ENCODE data around the gene ESYT3. TPM values are rescaled to one million over a fixed set of nuclear protein-coding genes. Genes with fewer than 3 reads are reported as not detected.

ESYT3 gene
- total and polyA plus RNA-seq, 2 experiments from 2014 or later = 3.5 to 8.2 TPM

DNA sequence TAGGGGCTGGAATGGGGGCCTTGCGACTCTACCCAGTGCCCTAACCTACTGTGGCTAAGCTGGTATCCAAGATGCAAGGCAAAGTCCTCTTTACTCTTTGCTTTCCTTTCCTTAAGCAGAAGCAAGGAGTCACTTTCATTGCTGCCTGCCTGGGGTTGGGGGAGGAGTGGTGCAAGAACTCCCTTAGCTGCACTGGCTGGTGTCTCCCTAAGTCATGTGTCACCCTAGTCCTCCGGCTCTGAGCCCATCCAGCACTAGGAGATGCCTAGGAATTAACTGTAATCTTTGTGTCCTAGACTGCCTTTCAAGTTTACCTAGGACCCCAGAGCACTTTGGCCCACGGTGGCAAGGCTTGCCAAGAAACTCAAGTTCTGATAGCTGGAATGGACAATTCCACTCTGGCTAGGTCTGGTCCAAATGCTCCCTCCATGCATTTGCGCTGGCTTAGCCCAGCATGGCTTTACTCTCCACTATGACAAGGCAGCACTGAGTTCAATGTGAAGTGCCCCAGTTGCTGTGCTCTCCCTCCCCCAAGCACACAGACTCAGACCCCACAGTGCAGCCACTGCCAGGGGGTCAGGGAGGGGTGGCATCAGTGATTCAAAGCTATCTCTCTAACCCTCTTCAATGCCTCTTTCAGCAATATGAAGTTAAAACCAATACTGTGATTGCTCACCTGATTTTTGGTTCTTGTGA lies 58.7 kb downstream of the ESYT3 start (continued):
- TF ChIP-seq, protein P1, sequence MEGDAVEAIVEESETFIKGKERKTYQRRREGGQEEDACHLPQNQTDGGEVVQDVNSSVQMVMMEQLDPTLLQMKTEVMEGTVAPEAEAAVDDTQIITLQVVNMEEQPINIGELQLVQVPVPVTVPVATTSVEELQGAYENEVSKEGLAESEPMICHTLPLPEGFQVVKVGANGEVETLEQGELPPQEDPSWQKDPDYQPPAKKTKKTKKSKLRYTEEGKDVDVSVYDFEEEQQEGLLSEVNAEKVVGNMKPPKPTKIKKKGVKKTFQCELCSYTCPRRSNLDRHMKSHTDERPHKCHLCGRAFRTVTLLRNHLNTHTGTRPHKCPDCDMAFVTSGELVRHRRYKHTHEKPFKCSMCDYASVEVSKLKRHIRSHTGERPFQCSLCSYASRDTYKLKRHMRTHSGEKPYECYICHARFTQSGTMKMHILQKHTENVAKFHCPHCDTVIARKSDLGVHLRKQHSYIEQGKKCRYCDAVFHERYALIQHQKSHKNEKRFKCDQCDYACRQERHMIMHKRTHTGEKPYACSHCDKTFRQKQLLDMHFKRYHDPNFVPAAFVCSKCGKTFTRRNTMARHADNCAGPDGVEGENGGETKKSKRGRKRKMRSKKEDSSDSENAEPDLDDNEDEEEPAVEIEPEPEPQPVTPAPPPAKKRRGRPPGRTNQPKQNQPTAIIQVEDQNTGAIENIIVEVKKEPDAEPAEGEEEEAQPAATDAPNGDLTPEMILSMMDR (conservative IDR thresholded peaks at IDR 0.05; ENCODE audit: low read depth in 2 of 2) = no peak
- no peak for TF ChIP-seq CREB1 (CRISPR knock-in tag; IDR thresholded peaks at IDR 0.05; ENCODE audit: low read depth)
- TF ChIP-seq POLR2AphosphoS5 (IDR thresholded peaks at IDR 0.05; ENCODE audit: low read depth) = no peak
- TF ChIP-seq STAT1 (IDR thresholded peaks at IDR 0.05; ENCODE audit: unreplicated experiment) = no peak
- no peak for TF ChIP-seq JUNB (IDR thresholded peaks at IDR 0.05; ENCODE audit: unreplicated experiment)
- TF ChIP-seq NANOG (IDR thresholded peaks at IDR 0.05; ENCODE audit: borderline replicate concordance) = no peak
- TF ChIP-seq, protein P2, sequence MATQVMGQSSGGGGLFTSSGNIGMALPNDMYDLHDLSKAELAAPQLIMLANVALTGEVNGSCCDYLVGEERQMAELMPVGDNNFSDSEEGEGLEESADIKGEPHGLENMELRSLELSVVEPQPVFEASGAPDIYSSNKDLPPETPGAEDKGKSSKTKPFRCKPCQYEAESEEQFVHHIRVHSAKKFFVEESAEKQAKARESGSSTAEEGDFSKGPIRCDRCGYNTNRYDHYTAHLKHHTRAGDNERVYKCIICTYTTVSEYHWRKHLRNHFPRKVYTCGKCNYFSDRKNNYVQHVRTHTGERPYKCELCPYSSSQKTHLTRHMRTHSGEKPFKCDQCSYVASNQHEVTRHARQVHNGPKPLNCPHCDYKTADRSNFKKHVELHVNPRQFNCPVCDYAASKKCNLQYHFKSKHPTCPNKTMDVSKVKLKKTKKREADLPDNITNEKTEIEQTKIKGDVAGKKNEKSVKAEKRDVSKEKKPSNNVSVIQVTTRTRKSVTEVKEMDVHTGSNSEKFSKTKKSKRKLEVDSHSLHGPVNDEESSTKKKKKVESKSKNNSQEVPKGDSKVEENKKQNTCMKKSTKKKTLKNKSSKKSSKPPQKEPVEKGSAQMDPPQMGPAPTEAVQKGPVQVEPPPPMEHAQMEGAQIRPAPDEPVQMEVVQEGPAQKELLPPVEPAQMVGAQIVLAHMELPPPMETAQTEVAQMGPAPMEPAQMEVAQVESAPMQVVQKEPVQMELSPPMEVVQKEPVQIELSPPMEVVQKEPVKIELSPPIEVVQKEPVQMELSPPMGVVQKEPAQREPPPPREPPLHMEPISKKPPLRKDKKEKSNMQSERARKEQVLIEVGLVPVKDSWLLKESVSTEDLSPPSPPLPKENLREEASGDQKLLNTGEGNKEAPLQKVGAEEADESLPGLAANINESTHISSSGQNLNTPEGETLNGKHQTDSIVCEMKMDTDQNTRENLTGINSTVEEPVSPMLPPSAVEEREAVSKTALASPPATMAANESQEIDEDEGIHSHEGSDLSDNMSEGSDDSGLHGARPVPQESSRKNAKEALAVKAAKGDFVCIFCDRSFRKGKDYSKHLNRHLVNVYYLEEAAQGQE (IDR thresholded peaks at IDR 0.05; ENCODE audit: unreplicated experiment) = no peak
- TF ChIP-seq ZNF331 (CRISPR knock-in tag; IDR thresholded peaks at IDR 0.05; ENCODE audit: low read depth) = no peak
- TF ChIP-seq ZNF114 (CRISPR knock-in tag; IDR thresholded peaks at IDR 0.05) = no peak

DNA sequence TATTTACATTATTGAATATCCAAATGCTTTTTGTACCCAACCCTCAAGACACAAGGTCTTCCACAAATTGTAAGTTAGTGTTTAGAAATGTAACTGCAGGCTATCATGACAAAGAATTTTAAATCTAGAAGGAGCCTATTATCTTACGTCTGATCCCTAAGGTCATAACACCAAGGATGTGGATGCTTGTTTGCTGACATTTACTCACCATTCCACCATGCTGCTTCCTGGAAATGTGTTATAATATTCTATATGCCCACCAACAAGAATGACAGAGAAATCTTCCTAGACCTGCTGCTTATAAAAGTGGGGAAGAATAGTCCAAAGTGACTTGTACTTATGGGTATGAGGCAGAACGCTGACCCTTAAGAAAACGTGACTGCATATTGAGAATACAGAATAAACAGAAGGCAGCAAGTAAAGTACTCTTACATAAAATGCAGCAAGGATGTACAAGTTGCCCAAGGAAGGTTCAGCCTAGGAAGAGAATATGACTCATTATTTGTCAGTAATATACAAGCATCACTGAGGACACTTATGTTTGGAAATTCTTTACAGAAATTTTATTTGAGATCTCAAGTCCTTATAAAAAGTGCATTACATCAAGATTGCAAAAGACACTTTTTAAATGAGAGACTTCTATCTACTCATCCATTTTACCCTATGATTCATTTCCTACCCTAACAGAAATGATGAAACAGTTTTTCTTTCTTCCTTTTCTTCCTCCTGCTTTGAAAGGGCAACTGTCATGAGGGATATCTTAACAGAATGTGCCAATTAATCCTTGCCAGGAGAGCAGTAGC lies 59.6 kb downstream of the ESYT3 start:
- Histone ChIP-seq H2AFZ (no peak overlapping the region), H3K4me3 (no peak overlapping the region), H3K9me2 (ENCODE audit: insufficient read depth) (no peaks in the 10 kb centered on the region), H3K4me2 (no peak overlapping the region), H3F3A (replicated peaks; ENCODE audit: low read depth) (no peaks in the 10 kb centered on the region), H3K27me3 (ENCODE audit: insufficient read depth) (no peaks in the 10 kb centered on the region), H3K4me1 (ENCODE audit: insufficient read depth) (0 out of 2 replicates have a peak, but pooled peaks cover 7% of the 10 kb centered on the region), H3K79me2 (replicated peaks; ENCODE audit: insufficient read depth) (no peaks in the 10 kb centered on the region), H3K36me3 (ENCODE audit: insufficient read depth) (no peaks in the 10 kb centered on the region), H3K27ac (ENCODE audit: low read depth) (no peak overlapping the region), H4K20me1 (replicated peaks; ENCODE audit: insufficient read depth) (no peaks in the 10 kb centered on the region)
- Mint-ChIP-seq H3K4me3 (no peak overlapping the region), H3K36me3 (ENCODE audit: low read depth) (peaks cover 27% of the 10 kb centered on the region), H3K27me3 (ENCODE audit: insufficient read depth, low read depth, poor library complexity) (no peaks in the 10 kb centered on the region), H3K27ac (no peak overlapping the region), H3K4me1 (peaks cover 11% of the 10 kb centered on the region), H3K9me3 (peaks cover 20% of the 10 kb centered on the region)
- DNase-seq (ENCODE audit: low spot score) (no peak), ATAC-seq (no peak)
- no peak for TF ChIP-seq JUNB (IDR thresholded peaks at IDR 0.05; ENCODE audit: unreplicated experiment)
- TF ChIP-seq CREB1 (CRISPR knock-in tag; IDR thresholded peaks at IDR 0.05; ENCODE audit: low read depth) = no peak
- TF ChIP-seq, protein P2 (IDR thresholded peaks at IDR 0.05; ENCODE audit: unreplicated experiment) = no peak
- TF ChIP-seq STAT1 (IDR thresholded peaks at IDR 0.05; ENCODE audit: unreplicated experiment) = no peak
- TF ChIP-seq ZNF331 (CRISPR knock-in tag; IDR thresholded peaks at IDR 0.05; ENCODE audit: low read depth) = no peak
- TF ChIP-seq POLR2AphosphoS5 (IDR thresholded peaks at IDR 0.05; ENCODE audit: low read depth) = no peak
